ENCODE data around the gene PPP6R3.

DNA sequence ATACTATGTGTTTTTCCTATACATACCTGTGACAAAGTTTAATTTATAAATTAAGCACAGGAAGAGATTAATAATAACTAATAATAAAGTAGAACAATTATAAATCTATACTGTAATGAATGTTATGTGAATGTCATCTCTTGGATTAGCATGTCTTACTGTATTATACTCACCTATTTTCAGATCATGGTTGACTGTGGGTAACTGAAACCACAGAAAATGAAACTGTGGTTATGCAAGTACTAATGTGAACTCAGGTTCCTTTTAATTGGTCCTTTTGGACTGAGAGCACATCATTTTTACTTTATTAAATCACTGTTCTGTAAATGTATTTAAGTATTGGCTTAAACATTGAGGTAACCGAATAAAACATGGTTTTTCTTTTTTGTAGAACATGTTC, 108.8 kb downstream of the PPP6R3 start:
- TF ChIP-seq, protein P1, sequence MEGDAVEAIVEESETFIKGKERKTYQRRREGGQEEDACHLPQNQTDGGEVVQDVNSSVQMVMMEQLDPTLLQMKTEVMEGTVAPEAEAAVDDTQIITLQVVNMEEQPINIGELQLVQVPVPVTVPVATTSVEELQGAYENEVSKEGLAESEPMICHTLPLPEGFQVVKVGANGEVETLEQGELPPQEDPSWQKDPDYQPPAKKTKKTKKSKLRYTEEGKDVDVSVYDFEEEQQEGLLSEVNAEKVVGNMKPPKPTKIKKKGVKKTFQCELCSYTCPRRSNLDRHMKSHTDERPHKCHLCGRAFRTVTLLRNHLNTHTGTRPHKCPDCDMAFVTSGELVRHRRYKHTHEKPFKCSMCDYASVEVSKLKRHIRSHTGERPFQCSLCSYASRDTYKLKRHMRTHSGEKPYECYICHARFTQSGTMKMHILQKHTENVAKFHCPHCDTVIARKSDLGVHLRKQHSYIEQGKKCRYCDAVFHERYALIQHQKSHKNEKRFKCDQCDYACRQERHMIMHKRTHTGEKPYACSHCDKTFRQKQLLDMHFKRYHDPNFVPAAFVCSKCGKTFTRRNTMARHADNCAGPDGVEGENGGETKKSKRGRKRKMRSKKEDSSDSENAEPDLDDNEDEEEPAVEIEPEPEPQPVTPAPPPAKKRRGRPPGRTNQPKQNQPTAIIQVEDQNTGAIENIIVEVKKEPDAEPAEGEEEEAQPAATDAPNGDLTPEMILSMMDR (IDR thresholded peaks at IDR 0.05; ENCODE audit: borderline replicate concordance, extremely low read depth, low read length, poor library complexity, severe bottlenecking), result no peak
- no peak for TF ChIP-seq EZH2 (IDR thresholded peaks at IDR 0.05; ENCODE audit: borderline replicate concordance, low read depth, low read length, severe bottlenecking)
